H1 (cell line): Measurements from ENCODE around the gene GUCY1A2. TPM values are rescaled to one million over a fixed set of nuclear protein-coding genes. Genes with fewer than 3 reads are reported as not detected.

Source experiments
- CTCF ChIA-PET: fragments of 300-600 bp; sonication (Branson Sonifier 250); formaldehyde crosslinking; loops from one replicate; lab custom pipeline; 2021; ENCODE audit not compliant: partially characterized antibody; lab: Charles Lee
- POLR2A ChIA-PET: fragments of 300-600 bp; sonication (Branson Sonifier 250); formaldehyde crosslinking; loops from one replicate; lab custom pipeline; 2021; ENCODE audit warnings: inconsistent platforms; ENCODE audit not compliant: partially characterized antibody; lab: Charles Lee
- DNase-seq, 2 experiments: peaks; one replicate each; pipeline versions ENCODE4 v3.0.0 to v3.0.0-alpha.2; 2010 to 2022; ENCODE audit warnings: low spot score in 2 of 2, low read depth in 1 of 2, mixed read lengths in 1 of 2
- FAIRE-seq: peaks from 2 replicates; lab custom pipeline; 2011; peaks lifted over from hg19 to GRCh38; lab: Jason Lieb, UNC
- H2AFZ ChIP-seq: 2 replicates; pipeline ENCODE4 v1.8.1; 2012; ENCODE audit warnings: low read length, inconsistent platforms
- H2AK5ac ChIP-seq: 2 replicates; pipeline ENCODE4 v1.6.1; 2013; ENCODE audit warnings: low read depth, low read length
- H2BK120ac ChIP-seq: replicated peaks from 2 replicates; pipeline ENCODE3; 2013; ENCODE audit warnings: low read depth, low read length, inconsistent platforms
- H2BK12ac ChIP-seq: 2 replicates; pipeline ENCODE4 v1.6.1; 2013; ENCODE audit warnings: low read depth, low read length
- H2BK15ac ChIP-seq: 2 replicates; pipeline ENCODE4 v1.6.1; 2013; ENCODE audit warnings: low read length
- H2BK20ac ChIP-seq: 2 replicates; pipeline ENCODE4 v1.6.1; 2013; ENCODE audit warnings: low read length
- H2BK5ac ChIP-seq: 2 replicates; pipeline ENCODE4 v1.6.1; 2013; ENCODE audit warnings: low read depth, low read length
- H3K14ac ChIP-seq: 2 replicates; pipeline ENCODE4 v1.6.1; 2013; ENCODE audit warnings: inconsistent platforms; ENCODE audit not compliant: insufficient read length
- H3K18ac ChIP-seq: 2 replicates; pipeline ENCODE4 v1.6.1; 2013; ENCODE audit warnings: low read length; ENCODE audit errors: extremely low read depth
- H3K23ac ChIP-seq: 2 replicates; pipeline ENCODE4 v1.6.1; 2013; ENCODE audit warnings: inconsistent platforms; ENCODE audit not compliant: insufficient read length
- H3K23me2 ChIP-seq: 2 replicates; pipeline ENCODE4 v1.6.1; 2013; ENCODE audit warnings: low read depth, low read length
- H3K27ac ChIP-seq: 2 replicates; pipeline ENCODE4 v1.6.1; 2011; ENCODE audit warnings: low read depth, low read length, inconsistent platforms
- H3K27me3 ChIP-seq, 4 experiments: replicated peaks in 1 of 4; 1 replicate in 1 of 4; 2 replicates in 3 of 4; pipeline versions ENCODE4 v1.6.1 to v1.8.1; 2011 to 2013; ENCODE audit warnings: low read length in 3 of 4, mild to moderate bottlenecking in 3 of 4, inconsistent platforms in 2 of 4, mixed read lengths in 2 of 4, moderate library complexity in 1 of 4; ENCODE audit not compliant: control insufficient read depth in 3 of 4, insufficient read depth in 3 of 4; ENCODE audit errors: extremely low read depth in 1 of 4
- H3K36me3 ChIP-seq, 4 experiments: 2 replicates each; pipeline versions ENCODE4 v1.6.1 to v1.8.1; 2011 to 2013; ENCODE audit warnings: mild to moderate bottlenecking in 4 of 4, low read length in 3 of 4, moderate library complexity in 2 of 4, control low read depth in 1 of 4, inconsistent platforms in 1 of 4; ENCODE audit not compliant: insufficient read depth in 4 of 4, control insufficient read depth in 2 of 4
- H3K4ac ChIP-seq: replicated peaks from 2 replicates; pipeline ENCODE3; 2013; ENCODE audit warnings: low read length, low read depth, mixed read lengths, inconsistent platforms; ENCODE audit not compliant: insufficient read length
- H3K4me1 ChIP-seq, 4 experiments: replicated peaks in 1 of 4; 1 replicate in 1 of 4; 2 replicates in 3 of 4; pipeline versions ENCODE4 v1.6.1 to v1.8.1; 2011 to 2013; ENCODE audit warnings: low read length in 3 of 4, inconsistent platforms in 2 of 4, mixed read lengths in 1 of 4; ENCODE audit not compliant: insufficient read depth in 4 of 4, control insufficient read depth in 3 of 4
- H3K4me2 ChIP-seq, 2 experiments: 2 replicates each; pipeline versions ENCODE4 v1.6.1 to v1.8.1; 2011 to 2013; ENCODE audit warnings: low read depth in 2 of 2, low read length in 2 of 2, control low read depth in 1 of 2, inconsistent platforms in 1 of 2, mild to moderate bottlenecking in 1 of 2; ENCODE audit not compliant: insufficient read depth in 1 of 2
- H3K4me3 ChIP-seq, 4 experiments: fragments of 200-600, 300-600 bp in 1 of 4; sonication (generic), shearing (Covaris generic), sonication (Bioruptor Twin) in 1 of 4; 2 replicates each; pipeline versions ENCODE4 v1.5.1 to v1.8.1; 2011 to 2016; ENCODE audit warnings: low read length in 4 of 4, low read depth in 3 of 4, control low read depth in 2 of 4, inconsistent platforms in 2 of 4, mild to moderate bottlenecking in 2 of 4, mixed read lengths in 1 of 4, moderate library complexity in 1 of 4; ENCODE audit not compliant: insufficient read depth in 2 of 4; ENCODE audit errors: extremely low read depth in 1 of 4
- H3K56ac ChIP-seq: replicated peaks from 2 replicates; pipeline ENCODE3; 2013; ENCODE audit warnings: low read depth, mild to moderate bottlenecking, mixed read lengths, low read length, inconsistent platforms; ENCODE audit not compliant: insufficient read length
- H3K79me1 ChIP-seq: 2 replicates; pipeline ENCODE4 v1.6.1; 2013; ENCODE audit warnings: low read depth, low read length, control low read depth
- H3K79me2 ChIP-seq, 2 experiments: 2 replicates each; pipeline versions ENCODE4 v1.6.1 to v1.8.1; 2012 to 2013; ENCODE audit warnings: low read length in 2 of 2, mild to moderate bottlenecking in 2 of 2, inconsistent platforms in 1 of 2; ENCODE audit not compliant: insufficient read depth in 2 of 2, control insufficient read depth in 1 of 2
- H3K9ac ChIP-seq, 4 experiments: replicated peaks in 1 of 4; 1 replicate in 1 of 4; 2 replicates in 3 of 4; pipeline versions ENCODE4 v1.6.1 to v1.8.1; 2011 to 2013; ENCODE audit warnings: low read depth in 3 of 4, low read length in 3 of 4, control low read depth in 2 of 4, mild to moderate bottlenecking in 2 of 4, moderate library complexity in 2 of 4, inconsistent platforms in 1 of 4; ENCODE audit errors: extremely low read depth in 1 of 4
- H3K9me3 ChIP-seq, 2 experiments: 2 replicates each; pipeline versions ENCODE4 v1.6.1 to v1.8.1; 2012 to 2013; ENCODE audit warnings: mild to moderate bottlenecking in 2 of 2, moderate library complexity in 2 of 2, control low read depth in 1 of 2, inconsistent platforms in 1 of 2, low read depth in 1 of 2, low read length in 1 of 2, mixed read lengths in 1 of 2; ENCODE audit not compliant: insufficient read depth in 2 of 2
- H4K20me1 ChIP-seq, 2 experiments: replicated peaks in 1 of 2; 2 replicates each; pipeline versions ENCODE3 to v1.8.1; 2011 to 2013; ENCODE audit warnings: inconsistent platforms in 2 of 2, low read length in 2 of 2, mild to moderate bottlenecking in 1 of 2; ENCODE audit not compliant: insufficient read depth in 2 of 2, control insufficient read depth in 1 of 2
- H4K5ac ChIP-seq: 2 replicates; pipeline ENCODE4 v1.6.1; 2013; ENCODE audit warnings: low read length, low read depth, mixed read lengths, inconsistent platforms; ENCODE audit not compliant: insufficient read length
- H4K8ac ChIP-seq: 2 replicates; pipeline ENCODE4 v1.8.0; 2013; ENCODE audit warnings: mild to moderate bottlenecking, moderate library complexity, low read length, inconsistent platforms; ENCODE audit not compliant: insufficient read depth; ENCODE audit errors: extremely low read depth
- H4K91ac ChIP-seq: replicated peaks from 2 replicates; pipeline ENCODE3; 2013; ENCODE audit warnings: low read length, mixed read lengths, inconsistent platforms; ENCODE audit not compliant: insufficient read length
- CTBP2 ChIP-seq: IDR thresholded peaks from 2 replicates; pipeline ENCODE4 v1.7.0; 2011; ENCODE audit warnings: borderline replicate concordance, mild to moderate bottlenecking, moderate library complexity, mixed read lengths, low read length; ENCODE audit not compliant: insufficient read depth, insufficient read length
- HDAC6 ChIP-seq: IDR thresholded peaks from one replicate; pipeline ENCODE4 v1.7.1; 2012; ENCODE audit warnings: low read depth, mild to moderate bottlenecking, inconsistent platforms, low read length, moderate library complexity
- KDM1A ChIP-seq: fragments of 200-600, 300-600 bp; sonication (generic); IDR thresholded peaks from 2 replicates; pipeline ENCODE4 v1.7.1; 2016; ENCODE audit warnings: mild to moderate bottlenecking, low read length, borderline replicate concordance
- NANOG ChIP-seq: IDR thresholded peaks from 2 replicates; pipeline ENCODE4 v1.6.1; 2011; ENCODE audit warnings: low read length, low read depth, mild to moderate bottlenecking, inconsistent platforms; ENCODE audit not compliant: insufficient read depth, poor library complexity, severe bottlenecking
- RFX5 ChIP-seq: IDR thresholded peaks from 2 replicates; pipeline ENCODE4 v1.6.1; 2011; ENCODE audit warnings: low read depth, low read length, improper control_type of control experiment, borderline replicate concordance
- RXRA ChIP-seq: IDR thresholded peaks from 2 replicates; pipeline ENCODE4 v1.6.1; 2011; ENCODE audit warnings: low read depth, mild to moderate bottlenecking, low read length, moderate library complexity; ENCODE audit not compliant: insufficient read depth
- SRF ChIP-seq: IDR thresholded peaks from 2 replicates; pipeline ENCODE4 v1.6.1; 2011; ENCODE audit warnings: mild to moderate bottlenecking, low read depth, low read length, moderate library complexity
- YY1 ChIP-seq: IDR thresholded peaks from 2 replicates; pipeline ENCODE4 v1.6.1; 2011; ENCODE audit warnings: low read depth, mild to moderate bottlenecking, low read length
- ZNF274 ChIP-seq: IDR thresholded peaks from 2 replicates; pipeline ENCODE4 v1.7.0; 2012; ENCODE audit warnings: low read length, borderline replicate concordance; ENCODE audit errors: extremely low read depth
- WGBS, 2 experiments: shearing (Covaris generic) in 1 of 2; methylation state at CpG; one replicate each; pipeline versions ENCODE4 v1.1.6 to v1.1.7; 2013 to 2015; ENCODE audit warnings: low lambda C conversion rate in 2 of 2, mixed read lengths in 2 of 2, inconsistent platforms in 1 of 2, low coverage in 1 of 2, missing lambda C conversion rate in 1 of 2; ENCODE audit not compliant: insufficient replicate concordance in 2 of 2, insufficient coverage in 1 of 2, insufficient read length in 1 of 2; ENCODE audit errors: extremely low coverage in 1 of 2, missing lambda C conversion rate in 1 of 2; 5-methylcytosine and 5-hydroxymethylcytosine counted together
- polyA plus RNA-seq, 7 experiments: library from polyadenylated mRNA; depleted of rRNA in 3 of 7; stranded (reverse) in 5 of 7; unstranded in 2 of 7; fragments of >200 nt in 5 of 7; fragments of 200-250 nt in 2 of 7; gene quantifications; 1 replicate in 5 of 7; 2 replicates in 1 of 7; 4 replicates in 1 of 7; pipeline versions ENCODE4 v1.2.1 to v1.2.3, GENCODE V29; 2011 to 2013; ENCODE audit warnings: missing spikeins in 2 of 7, mixed read lengths in 2 of 7
- total RNA-seq: library from RNA; stranded (reverse); fragmentation: NEBNext Ultra II Directional; extraction: Animal tissue kit (Norgen Biotek cat#: 25700); gene quantifications from 2 replicates; pipeline ENCODE4 v1.2.1, GENCODE V29; 2021
- TF ChIP-seq, protein P1 (sequence below): IDR thresholded peaks from 2 replicates; pipeline ENCODE4 v1.6.1; 2011; ENCODE audit warnings: low read depth, mild to moderate bottlenecking, low read length; ENCODE audit not compliant: insufficient read depth

The GUCY1A2 gene
- total and polyA plus RNA-seq, 2 of the 8 experiments (the other 6 are each of a cell fraction or from before 2014, with no cell fraction given) = 0.11 to 1.9 TPM

DNA sequence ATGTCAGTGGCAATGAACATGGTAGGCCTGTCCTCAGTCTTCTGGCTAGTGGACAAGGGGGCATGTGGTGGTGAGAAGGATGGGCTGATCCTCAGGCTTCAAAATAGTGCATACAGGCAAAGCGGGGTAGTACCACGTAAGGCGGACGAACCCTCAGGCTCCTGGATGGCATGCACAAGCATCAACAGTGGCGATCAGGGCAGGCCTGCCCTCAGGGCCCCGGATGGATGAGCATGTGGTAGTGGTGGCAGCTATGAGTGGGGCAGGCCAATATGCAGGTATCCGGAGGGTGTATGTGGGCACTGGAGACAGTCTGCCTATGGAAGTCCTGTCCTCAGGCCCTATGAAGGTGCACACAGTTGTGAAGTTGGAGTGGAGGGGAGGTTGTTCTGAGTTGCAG is 163.8 kb downstream of the GUCY1A2 start:
- H2BK120ac ChIP-seq = no peak overlapping the region
- H2AK5ac ChIP-seq = no peak overlapping the region
- H3K27ac ChIP-seq = no peak overlapping the region
- CTCF ChIA-PET = no interaction called here
- 95% methylated on average over 7 of the region's 7 CpGs; no CpG with 5 or more reads in 1 of the 2 experiments for WGBS, 2 experiments
- H3K23me2 ChIP-seq = no peaks in the 10 kb centered on the region; the same call in 1 of the 2 replicates
- H3K14ac ChIP-seq = no peak overlapping the region
- no peak overlapping the region for H3K23ac ChIP-seq
- no peak overlapping the region for H3K4me2 ChIP-seq
- H3K9me3 ChIP-seq = no peaks in the 10 kb centered on the region; a peak in 1 of 4 replicates
- no peak overlapping the region for H2BK15ac ChIP-seq
- H3K9ac ChIP-seq = no peak overlapping the region
- H4K5ac ChIP-seq = no peak overlapping the region
- no peaks in the 10 kb centered on the region for H3K79me2 ChIP-seq
- H2AFZ ChIP-seq = no peak overlapping the region
- H3K56ac ChIP-seq = no peak overlapping the region
- H4K91ac ChIP-seq = no peak overlapping the region
- H3K79me1 ChIP-seq = no peaks in the 10 kb centered on the region
- no peaks in the 10 kb centered on the region for H3K27me3 ChIP-seq
- H2BK12ac ChIP-seq = no peak overlapping the region
- H2BK5ac ChIP-seq = no peak overlapping the region; the same call in 1 of the 2 replicates
- H4K8ac ChIP-seq = no peak overlapping the region
- H3K4me3 ChIP-seq = no peak overlapping the region
- DNase-seq (no peak), FAIRE-seq (no peak)
- POLR2A ChIA-PET = no interaction called here
- H2BK20ac ChIP-seq = no peak overlapping the region
- no peaks in the 10 kb centered on the region for H3K4me1 ChIP-seq
- no peak overlapping the region for H3K4ac ChIP-seq
- H3K36me3 ChIP-seq = no peaks in the 10 kb centered on the region
- peaks cover 0 to 1% of the 10 kb centered on the region in 2 experiments for H4K20me1 ChIP-seq
- H3K18ac ChIP-seq = no peak overlapping the region
- TF ChIP-seq ZNF274 (no peak), HDAC6 (no peak), RXRA (no peak), KDM1A (no peak), SRF (no peak), YY1 (no peak), RFX5 (no peak), CTBP2 (no peak), NANOG (no peak)
- TF ChIP-seq, protein P1, sequence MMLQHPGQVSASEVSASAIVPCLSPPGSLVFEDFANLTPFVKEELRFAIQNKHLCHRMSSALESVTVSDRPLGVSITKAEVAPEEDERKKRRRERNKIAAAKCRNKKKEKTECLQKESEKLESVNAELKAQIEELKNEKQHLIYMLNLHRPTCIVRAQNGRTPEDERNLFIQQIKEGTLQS = no peak
